SU-DHL-6 (cell line): ENCODE results near the gene PTPN11.
"Not testable (repeated sequence)": the region's sequence is repeated elsewhere in the genome, so short reads cannot be mapped to it uniquely, and the experiment has no call there.

ENCODE experiments used
- H2AFZ ChIP-seq: fragments of 200-600 bp; sonication (generic); 2 replicates; pipeline ENCODE4 v1.6.1; 2014; ENCODE audit warnings: low read depth, mild to moderate bottlenecking, moderate library complexity, mixed read lengths, antibody characterized with exemption, low read length; ENCODE audit not compliant: severe bottlenecking
- H3F3A ChIP-seq: fragments of 200-600 bp; shearing (Covaris generic); 2 replicates; pipeline ENCODE4 v1.6.0; 2016; ENCODE audit warnings: antibody characterized with exemption, mild to moderate bottlenecking; ENCODE audit not compliant: insufficient read depth
- H3K27ac ChIP-seq: fragments of 200-600 bp; sonication (generic); 2 replicates; pipeline ENCODE4 v1.5.1; 2016; ENCODE audit warnings: low read depth, mild to moderate bottlenecking, low read length, moderate library complexity, mixed read lengths
- H3K27me3 ChIP-seq: fragments of 200-600 bp; sonication (generic), shearing (Covaris generic); 2 replicates; pipeline ENCODE4 v1.6.0; 2014; ENCODE audit warnings: mild to moderate bottlenecking, low read length
- H3K36me3 ChIP-seq: fragments of 200-600 bp; sonication (generic); 2 replicates; pipeline ENCODE4 v1.6.1; 2014; ENCODE audit warnings: mild to moderate bottlenecking, low read length, mixed read lengths
- H3K4me2 ChIP-seq: fragments of 300-600, 200-600 bp; shearing (Covaris generic), sonication (generic); 2 replicates; pipeline ENCODE4 v1.6.0; 2014; ENCODE audit warnings: low read length, low read depth, mild to moderate bottlenecking; ENCODE audit not compliant: poor library complexity, severe bottlenecking
- H3K4me3 ChIP-seq: fragments of 200-600 bp; sonication (generic); 2 replicates; pipeline ENCODE4 v1.5.1; 2014; ENCODE audit warnings: antibody characterized with exemption, low read length, mild to moderate bottlenecking, mixed read lengths; ENCODE audit not compliant: insufficient read depth, poor library complexity, severe bottlenecking
- H3K79me2 ChIP-seq: fragments of 200-600 bp; sonication (generic); 2 replicates; pipeline ENCODE4 v1.6.1; 2014; ENCODE audit warnings: mild to moderate bottlenecking, low read length, moderate library complexity; ENCODE audit not compliant: insufficient read depth
- H3K9ac ChIP-seq: fragments of 200-600 bp; sonication (generic); 2 replicates; pipeline ENCODE4 v1.7.0; 2014; ENCODE audit warnings: mild to moderate bottlenecking, low read length
- H3K9me2 ChIP-seq: fragments of 200-600 bp; sonication (generic); replicated peaks from 2 replicates; pipeline ENCODE4 v1.6.1; 2014; ENCODE audit warnings: low read length; ENCODE audit not compliant: insufficient read depth
- H3K9me3 ChIP-seq: fragments of 200-600 bp; sonication (generic); 2 replicates; pipeline ENCODE4 v1.6.1; 2014; ENCODE audit warnings: low read length, mixed read lengths; ENCODE audit not compliant: insufficient read depth
- H4K20me1 ChIP-seq: fragments of 200-600 bp; sonication (generic); 2 replicates; pipeline ENCODE4 v1.6.1; 2014; ENCODE audit warnings: low read depth, mild to moderate bottlenecking, antibody characterized with exemption, low read length, moderate library complexity, mixed read lengths
- EZH2phosphoT487 ChIP-seq: fragments of 200-600 bp; sonication (generic), shearing (Covaris generic); conservative IDR thresholded peaks from 2 replicates; pipeline ENCODE4 v1.6.1; 2018; ENCODE audit warnings: mild to moderate bottlenecking, antibody characterized with exemption, low read length, moderate library complexity, mixed read lengths
- TF ChIP-seq, protein P1 (sequence below): fragments of 200-600 bp; sonication (generic); IDR thresholded peaks from one replicate; pipeline ENCODE4 v1.5.1; 2017; ENCODE audit warnings: antibody characterized with exemption, mild to moderate bottlenecking, low read length, moderate library complexity; ENCODE audit not compliant: insufficient read depth, poor library complexity, severe bottlenecking

The PTPN11 gene

DNA sequence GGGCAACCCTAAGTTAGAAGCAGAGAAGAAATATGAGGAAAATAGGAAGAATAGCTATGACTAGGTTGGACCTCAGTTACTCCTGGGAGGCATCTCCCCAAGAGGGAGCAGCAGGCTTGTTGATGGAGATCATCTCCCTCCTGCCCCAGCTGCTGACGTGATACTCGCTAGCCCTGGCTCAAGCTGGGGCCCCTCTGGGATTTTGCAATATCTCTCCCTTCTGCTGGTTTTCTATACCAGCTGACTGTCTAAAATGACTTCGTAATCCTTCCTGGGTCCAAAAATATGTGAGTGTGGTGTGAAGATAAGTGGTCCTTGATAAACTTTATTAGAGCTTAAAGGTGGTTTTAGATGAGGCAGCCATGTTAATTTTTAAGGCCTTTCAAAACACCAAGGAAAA lies 32.0 kb upstream of the PTPN11 start:
- H3K4me3 ChIP-seq = no peak overlapping the region
- no peak overlapping the region for H2AFZ ChIP-seq
- no peak overlapping the region for H3K4me2 ChIP-seq
- no peaks in the 10 kb centered on the region for H3K79me2 ChIP-seq
- no peaks in the 10 kb centered on the region for H3K9me2 ChIP-seq
- no peaks in the 10 kb centered on the region for H3K9me3 ChIP-seq
- TF ChIP-seq EZH2phosphoT487 = no peak
- TF ChIP-seq, protein P1, sequence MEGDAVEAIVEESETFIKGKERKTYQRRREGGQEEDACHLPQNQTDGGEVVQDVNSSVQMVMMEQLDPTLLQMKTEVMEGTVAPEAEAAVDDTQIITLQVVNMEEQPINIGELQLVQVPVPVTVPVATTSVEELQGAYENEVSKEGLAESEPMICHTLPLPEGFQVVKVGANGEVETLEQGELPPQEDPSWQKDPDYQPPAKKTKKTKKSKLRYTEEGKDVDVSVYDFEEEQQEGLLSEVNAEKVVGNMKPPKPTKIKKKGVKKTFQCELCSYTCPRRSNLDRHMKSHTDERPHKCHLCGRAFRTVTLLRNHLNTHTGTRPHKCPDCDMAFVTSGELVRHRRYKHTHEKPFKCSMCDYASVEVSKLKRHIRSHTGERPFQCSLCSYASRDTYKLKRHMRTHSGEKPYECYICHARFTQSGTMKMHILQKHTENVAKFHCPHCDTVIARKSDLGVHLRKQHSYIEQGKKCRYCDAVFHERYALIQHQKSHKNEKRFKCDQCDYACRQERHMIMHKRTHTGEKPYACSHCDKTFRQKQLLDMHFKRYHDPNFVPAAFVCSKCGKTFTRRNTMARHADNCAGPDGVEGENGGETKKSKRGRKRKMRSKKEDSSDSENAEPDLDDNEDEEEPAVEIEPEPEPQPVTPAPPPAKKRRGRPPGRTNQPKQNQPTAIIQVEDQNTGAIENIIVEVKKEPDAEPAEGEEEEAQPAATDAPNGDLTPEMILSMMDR = no peak
- H4K20me1 ChIP-seq = no peaks in the 10 kb centered on the region
- no peak overlapping the region for H3K9ac ChIP-seq
- H3F3A ChIP-seq = no peaks in the 10 kb centered on the region
- H3K27me3 ChIP-seq = no peaks in the 10 kb centered on the region
- no peaks in the 10 kb centered on the region for H3K36me3 ChIP-seq
- H3K27ac ChIP-seq = no peak overlapping the region

DNA sequence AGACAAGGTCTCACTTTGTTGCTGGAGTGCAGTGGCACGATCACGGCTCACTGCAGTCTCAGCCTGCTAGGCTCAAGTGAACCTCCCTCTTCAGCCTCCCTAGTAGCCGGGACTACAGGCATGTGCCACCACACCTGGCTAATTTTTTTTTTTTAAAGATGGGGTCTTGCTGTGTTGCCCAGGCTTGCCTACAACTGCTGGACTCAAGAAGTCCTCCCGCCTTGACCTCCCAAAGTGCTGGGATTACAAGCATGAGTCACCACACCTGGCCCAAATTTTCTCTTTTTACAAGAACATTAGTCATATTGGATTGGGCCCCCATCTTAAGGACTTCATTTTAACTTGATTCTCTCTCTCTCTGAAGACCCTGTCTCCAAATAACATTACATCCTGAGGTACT lies 29.5 kb upstream of the PTPN11 start:
- Histone ChIP-seq H3K27ac (no peak overlapping the region), H2AFZ (no peak overlapping the region), H3K36me3 (no peaks in the 10 kb centered on the region), H3K79me2 (no peaks in the 10 kb centered on the region), H3F3A (no peaks in the 10 kb centered on the region), H3K9me3 (no peaks in the 10 kb centered on the region), H3K9ac (no peak overlapping the region), H3K27me3 (no peaks in the 10 kb centered on the region), H3K9me2 (no peaks in the 10 kb centered on the region), H4K20me1 (no peaks in the 10 kb centered on the region), H3K4me2 (no peak overlapping the region), H3K4me3 (no peak overlapping the region)
- no peak for TF ChIP-seq EZH2phosphoT487
- TF ChIP-seq, protein P1 = no peak

DNA sequence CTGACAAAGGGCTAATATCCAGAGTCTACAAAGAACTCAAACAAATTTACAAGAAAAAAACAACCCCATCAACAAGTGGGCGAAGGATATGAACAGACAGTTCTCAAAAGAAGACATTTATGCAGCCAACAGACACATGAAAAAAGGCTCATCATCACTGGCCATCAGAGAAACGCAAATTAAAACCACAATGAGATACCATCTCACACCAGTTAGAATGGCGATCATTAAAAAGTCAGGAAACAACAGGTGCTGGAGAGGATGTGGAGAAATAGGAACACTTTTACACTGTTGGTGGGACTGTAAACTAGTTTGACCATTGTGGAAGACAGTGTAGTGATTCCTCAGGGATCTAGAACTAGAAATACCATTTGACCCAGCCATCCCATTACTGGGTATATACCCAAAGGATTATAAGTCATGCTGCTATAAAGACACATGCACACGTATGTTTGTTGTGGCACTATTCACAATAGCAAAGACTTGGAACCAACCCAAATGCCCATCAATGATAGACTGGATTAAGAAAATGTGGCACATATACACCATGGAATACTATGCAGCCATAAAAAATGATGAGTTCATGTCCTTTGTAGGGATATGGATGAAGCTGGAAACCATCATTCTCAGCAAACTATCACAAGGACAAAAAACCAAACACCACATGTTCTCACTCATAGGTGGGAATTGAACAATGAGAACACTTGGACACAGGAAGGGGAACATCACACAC lies 28.7 kb upstream of the PTPN11 start:
- not testable (repeated sequence) for H3K36me3 ChIP-seq, H3K27me3 ChIP-seq, H2AFZ ChIP-seq, H3K4me3 ChIP-seq, H3K9me2 ChIP-seq, H4K20me1 ChIP-seq, H3K9me3 ChIP-seq, H3K79me2 ChIP-seq, H3K4me2 ChIP-seq, H3K9ac ChIP-seq, H3F3A ChIP-seq, H3K27ac ChIP-seq

DNA sequence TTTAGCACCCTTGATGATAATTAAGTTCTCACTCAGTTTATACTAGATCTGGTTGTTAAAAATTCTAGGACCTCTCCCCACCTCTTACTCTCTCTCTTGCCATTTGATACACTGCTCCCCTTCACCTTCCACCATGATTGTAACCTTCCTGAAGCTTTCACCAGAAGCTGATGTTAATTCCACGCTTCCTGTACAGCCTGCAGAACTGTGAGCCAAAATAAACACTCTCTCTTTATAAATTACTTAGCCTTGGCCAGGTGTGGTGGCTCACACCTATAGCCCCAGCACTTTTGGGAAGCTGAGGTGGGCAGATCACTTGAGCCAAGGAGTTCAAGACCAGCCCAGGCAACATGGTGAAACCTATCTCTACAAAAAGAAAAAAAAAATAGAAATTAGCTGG lies 25.4 kb upstream of the PTPN11 start:
- H3K27ac ChIP-seq = no peak overlapping the region
- TF ChIP-seq, protein P1 = no peak
- TF ChIP-seq EZH2phosphoT487 = no peak
- no peaks in the 10 kb centered on the region for H3F3A ChIP-seq
- H4K20me1 ChIP-seq = no peaks in the 10 kb centered on the region
- H2AFZ ChIP-seq = no peak overlapping the region
- H3K4me2 ChIP-seq = no peak overlapping the region
- H3K27me3 ChIP-seq = no peaks in the 10 kb centered on the region
- no peaks in the 10 kb centered on the region for H3K9me3 ChIP-seq
- no peaks in the 10 kb centered on the region for H3K36me3 ChIP-seq
- H3K79me2 ChIP-seq = no peaks in the 10 kb centered on the region
- H3K9ac ChIP-seq = no peak overlapping the region
- no peaks in the 10 kb centered on the region for H3K9me2 ChIP-seq
- H3K4me3 ChIP-seq = no peak overlapping the region
